H1 (cell line): ENCODE measurements around the gene FLRT2. TPM values are rescaled to one million over a fixed set of nuclear protein-coding genes. Genes with fewer than 3 reads are reported as not detected.

ENCODE experiments used
- CTCF ChIA-PET: fragments of 300-600 bp; sonication (Branson Sonifier 250); formaldehyde crosslinking; loops from one replicate; lab custom pipeline; 2021; ENCODE audit not compliant: partially characterized antibody; lab: Charles Lee
- POLR2A ChIA-PET: fragments of 300-600 bp; sonication (Branson Sonifier 250); formaldehyde crosslinking; loops from one replicate; lab custom pipeline; 2021; ENCODE audit warnings: inconsistent platforms; ENCODE audit not compliant: partially characterized antibody; lab: Charles Lee
- DNase-seq, 2 experiments: peaks; one replicate each; pipeline versions ENCODE4 v3.0.0 to v3.0.0-alpha.2; 2010 to 2022; ENCODE audit warnings: low spot score in 2 of 2, low read depth in 1 of 2, mixed read lengths in 1 of 2
- FAIRE-seq: peaks from 2 replicates; lab custom pipeline; 2011; peaks lifted over from hg19 to GRCh38; lab: Jason Lieb, UNC
- H2AFZ ChIP-seq: 2 replicates; pipeline ENCODE4 v1.8.1; 2012; ENCODE audit warnings: low read length, inconsistent platforms
- H2AK5ac ChIP-seq: 2 replicates; pipeline ENCODE4 v1.6.1; 2013; ENCODE audit warnings: low read depth, low read length
- H2BK120ac ChIP-seq: replicated peaks from 2 replicates; pipeline ENCODE3; 2013; ENCODE audit warnings: low read depth, low read length, inconsistent platforms
- H2BK12ac ChIP-seq: 2 replicates; pipeline ENCODE4 v1.6.1; 2013; ENCODE audit warnings: low read depth, low read length
- H2BK15ac ChIP-seq: 2 replicates; pipeline ENCODE4 v1.6.1; 2013; ENCODE audit warnings: low read length
- H2BK20ac ChIP-seq: 2 replicates; pipeline ENCODE4 v1.6.1; 2013; ENCODE audit warnings: low read length
- H2BK5ac ChIP-seq: 2 replicates; pipeline ENCODE4 v1.6.1; 2013; ENCODE audit warnings: low read depth, low read length
- H3K14ac ChIP-seq: 2 replicates; pipeline ENCODE4 v1.6.1; 2013; ENCODE audit warnings: inconsistent platforms; ENCODE audit not compliant: insufficient read length
- H3K18ac ChIP-seq: 2 replicates; pipeline ENCODE4 v1.6.1; 2013; ENCODE audit warnings: low read length; ENCODE audit errors: extremely low read depth
- H3K23ac ChIP-seq: 2 replicates; pipeline ENCODE4 v1.6.1; 2013; ENCODE audit warnings: inconsistent platforms; ENCODE audit not compliant: insufficient read length
- H3K23me2 ChIP-seq: 2 replicates; pipeline ENCODE4 v1.6.1; 2013; ENCODE audit warnings: low read depth, low read length
- H3K27ac ChIP-seq: 2 replicates; pipeline ENCODE4 v1.6.1; 2011; ENCODE audit warnings: low read depth, low read length, inconsistent platforms
- H3K27me3 ChIP-seq, 4 experiments: replicated peaks in 1 of 4; 1 replicate in 1 of 4; 2 replicates in 3 of 4; pipeline versions ENCODE4 v1.6.1 to v1.8.1; 2011 to 2013; ENCODE audit warnings: low read length in 3 of 4, mild to moderate bottlenecking in 3 of 4, inconsistent platforms in 2 of 4, mixed read lengths in 2 of 4, moderate library complexity in 1 of 4; ENCODE audit not compliant: control insufficient read depth in 3 of 4, insufficient read depth in 3 of 4; ENCODE audit errors: extremely low read depth in 1 of 4
- H3K36me3 ChIP-seq, 4 experiments: 2 replicates each; pipeline versions ENCODE4 v1.6.1 to v1.8.1; 2011 to 2013; ENCODE audit warnings: mild to moderate bottlenecking in 4 of 4, low read length in 3 of 4, moderate library complexity in 2 of 4, control low read depth in 1 of 4, inconsistent platforms in 1 of 4; ENCODE audit not compliant: insufficient read depth in 4 of 4, control insufficient read depth in 2 of 4
- H3K4ac ChIP-seq: replicated peaks from 2 replicates; pipeline ENCODE3; 2013; ENCODE audit warnings: low read length, low read depth, mixed read lengths, inconsistent platforms; ENCODE audit not compliant: insufficient read length
- H3K4me1 ChIP-seq, 4 experiments: replicated peaks in 1 of 4; 1 replicate in 1 of 4; 2 replicates in 3 of 4; pipeline versions ENCODE4 v1.6.1 to v1.8.1; 2011 to 2013; ENCODE audit warnings: low read length in 3 of 4, inconsistent platforms in 2 of 4, mixed read lengths in 1 of 4; ENCODE audit not compliant: insufficient read depth in 4 of 4, control insufficient read depth in 3 of 4
- H3K4me2 ChIP-seq, 2 experiments: 2 replicates each; pipeline versions ENCODE4 v1.6.1 to v1.8.1; 2011 to 2013; ENCODE audit warnings: low read depth in 2 of 2, low read length in 2 of 2, control low read depth in 1 of 2, inconsistent platforms in 1 of 2, mild to moderate bottlenecking in 1 of 2; ENCODE audit not compliant: insufficient read depth in 1 of 2
- H3K4me3 ChIP-seq, 4 experiments: fragments of 200-600, 300-600 bp in 1 of 4; sonication (generic), shearing (Covaris generic), sonication (Bioruptor Twin) in 1 of 4; 2 replicates each; pipeline versions ENCODE4 v1.5.1 to v1.8.1; 2011 to 2016; ENCODE audit warnings: low read length in 4 of 4, low read depth in 3 of 4, control low read depth in 2 of 4, inconsistent platforms in 2 of 4, mild to moderate bottlenecking in 2 of 4, mixed read lengths in 1 of 4, moderate library complexity in 1 of 4; ENCODE audit not compliant: insufficient read depth in 2 of 4; ENCODE audit errors: extremely low read depth in 1 of 4
- H3K56ac ChIP-seq: replicated peaks from 2 replicates; pipeline ENCODE3; 2013; ENCODE audit warnings: low read depth, mild to moderate bottlenecking, mixed read lengths, low read length, inconsistent platforms; ENCODE audit not compliant: insufficient read length
- H3K79me1 ChIP-seq: 2 replicates; pipeline ENCODE4 v1.6.1; 2013; ENCODE audit warnings: low read depth, low read length, control low read depth
- H3K79me2 ChIP-seq, 2 experiments: 2 replicates each; pipeline versions ENCODE4 v1.6.1 to v1.8.1; 2012 to 2013; ENCODE audit warnings: low read length in 2 of 2, mild to moderate bottlenecking in 2 of 2, inconsistent platforms in 1 of 2; ENCODE audit not compliant: insufficient read depth in 2 of 2, control insufficient read depth in 1 of 2
- H3K9ac ChIP-seq, 4 experiments: replicated peaks in 1 of 4; 1 replicate in 1 of 4; 2 replicates in 3 of 4; pipeline versions ENCODE4 v1.6.1 to v1.8.1; 2011 to 2013; ENCODE audit warnings: low read depth in 3 of 4, low read length in 3 of 4, control low read depth in 2 of 4, mild to moderate bottlenecking in 2 of 4, moderate library complexity in 2 of 4, inconsistent platforms in 1 of 4; ENCODE audit errors: extremely low read depth in 1 of 4
- H3K9me3 ChIP-seq, 2 experiments: 2 replicates each; pipeline versions ENCODE4 v1.6.1 to v1.8.1; 2012 to 2013; ENCODE audit warnings: mild to moderate bottlenecking in 2 of 2, moderate library complexity in 2 of 2, control low read depth in 1 of 2, inconsistent platforms in 1 of 2, low read depth in 1 of 2, low read length in 1 of 2, mixed read lengths in 1 of 2; ENCODE audit not compliant: insufficient read depth in 2 of 2
- H4K20me1 ChIP-seq, 2 experiments: replicated peaks in 1 of 2; 2 replicates each; pipeline versions ENCODE3 to v1.8.1; 2011 to 2013; ENCODE audit warnings: inconsistent platforms in 2 of 2, low read length in 2 of 2, mild to moderate bottlenecking in 1 of 2; ENCODE audit not compliant: insufficient read depth in 2 of 2, control insufficient read depth in 1 of 2
- H4K5ac ChIP-seq: 2 replicates; pipeline ENCODE4 v1.6.1; 2013; ENCODE audit warnings: low read length, low read depth, mixed read lengths, inconsistent platforms; ENCODE audit not compliant: insufficient read length
- H4K8ac ChIP-seq: 2 replicates; pipeline ENCODE4 v1.8.0; 2013; ENCODE audit warnings: mild to moderate bottlenecking, moderate library complexity, low read length, inconsistent platforms; ENCODE audit not compliant: insufficient read depth; ENCODE audit errors: extremely low read depth
- H4K91ac ChIP-seq: replicated peaks from 2 replicates; pipeline ENCODE3; 2013; ENCODE audit warnings: low read length, mixed read lengths, inconsistent platforms; ENCODE audit not compliant: insufficient read length
- BRCA1 ChIP-seq: IDR thresholded peaks from 2 replicates; pipeline ENCODE4 v1.6.1; 2012; ENCODE audit warnings: low read depth, low read length, improper control_type of control experiment
- EP300 ChIP-seq, 2 experiments: IDR thresholded peaks; 1 replicate in 1 of 2; 2 replicates in 1 of 2; pipeline ENCODE4 v1.6.1; 2011 to 2012; ENCODE audit warnings: low read depth in 2 of 2, low read length in 2 of 2, mild to moderate bottlenecking in 2 of 2, borderline replicate concordance in 1 of 2, inconsistent platforms in 1 of 2, moderate library complexity in 1 of 2
- GTF2F1 ChIP-seq: IDR thresholded peaks from 2 replicates; pipeline ENCODE4 v1.6.1; 2012; ENCODE audit warnings: low read depth, low read length, improper control_type of control experiment, borderline replicate concordance
- HDAC2 ChIP-seq, 2 experiments: fragments of 300-600 bp in 1 of 2; sonication (generic) in 1 of 2; IDR thresholded peaks; 2 replicates each; pipeline ENCODE4 v1.6.1; 2011 to 2012; ENCODE audit warnings: low read depth in 2 of 2, low read length in 2 of 2, mild to moderate bottlenecking in 2 of 2, moderate library complexity in 2 of 2, borderline replicate concordance in 1 of 2, inconsistent platforms in 1 of 2
- POLR2AphosphoS5 ChIP-seq: IDR thresholded peaks from 2 replicates; pipeline ENCODE4 v1.6.1; 2011; ENCODE audit warnings: low read depth, low read length
- RAD21 ChIP-seq, 2 experiments: IDR thresholded peaks in 1 of 2; conservative IDR thresholded peaks in 1 of 2; 2 replicates each; pipeline ENCODE4 v1.6.1; 2011; ENCODE audit warnings: low read depth in 2 of 2, low read length in 2 of 2, improper control_type of control experiment in 1 of 2, inconsistent platforms in 1 of 2, mild to moderate bottlenecking in 1 of 2, moderate library complexity in 1 of 2
- RBBP5 ChIP-seq: IDR thresholded peaks from 2 replicates; pipeline ENCODE4 v1.7.1; 2012; ENCODE audit warnings: low read depth, mild to moderate bottlenecking, inconsistent platforms, low read length, moderate library complexity, borderline replicate concordance
- SP1 ChIP-seq: IDR thresholded peaks from 2 replicates; pipeline ENCODE4 v1.6.1; 2011; ENCODE audit warnings: low read depth, low read length
- SP2 ChIP-seq: IDR thresholded peaks from 2 replicates; pipeline ENCODE4 v1.6.1; 2012; ENCODE audit warnings: mild to moderate bottlenecking, low read length, inconsistent platforms
- SRF ChIP-seq: IDR thresholded peaks from 2 replicates; pipeline ENCODE4 v1.6.1; 2011; ENCODE audit warnings: mild to moderate bottlenecking, low read depth, low read length, moderate library complexity
- WGBS, 2 experiments: shearing (Covaris generic) in 1 of 2; methylation state at CpG; one replicate each; pipeline versions ENCODE4 v1.1.6 to v1.1.7; 2013 to 2015; ENCODE audit warnings: low lambda C conversion rate in 2 of 2, mixed read lengths in 2 of 2, inconsistent platforms in 1 of 2, low coverage in 1 of 2, missing lambda C conversion rate in 1 of 2; ENCODE audit not compliant: insufficient replicate concordance in 2 of 2, insufficient coverage in 1 of 2, insufficient read length in 1 of 2; ENCODE audit errors: extremely low coverage in 1 of 2, missing lambda C conversion rate in 1 of 2; 5-methylcytosine and 5-hydroxymethylcytosine counted together
- polyA plus RNA-seq, 7 experiments: library from polyadenylated mRNA; depleted of rRNA in 3 of 7; stranded (reverse) in 5 of 7; unstranded in 2 of 7; fragments of >200 nt in 5 of 7; fragments of 200-250 nt in 2 of 7; gene quantifications; 1 replicate in 5 of 7; 2 replicates in 1 of 7; 4 replicates in 1 of 7; pipeline versions ENCODE4 v1.2.1 to v1.2.3, GENCODE V29; 2011 to 2013; ENCODE audit warnings: missing spikeins in 2 of 7, mixed read lengths in 2 of 7
- total RNA-seq: library from RNA; stranded (reverse); fragmentation: NEBNext Ultra II Directional; extraction: Animal tissue kit (Norgen Biotek cat#: 25700); gene quantifications from 2 replicates; pipeline ENCODE4 v1.2.1, GENCODE V29; 2021

The FLRT2 gene
- total and polyA plus RNA-seq, 2 of the 8 experiments (the other 6 are each of a cell fraction or from before 2014, with no cell fraction given) = 2.4 to 6.9 TPM

GRCh38 chr14:85701763-85702162 is 171.8 kb downstream of the FLRT2 start:
- Histone ChIP-seq H2BK15ac (no peak overlapping the region), H2AFZ (no peak overlapping the region), H3K79me2 (no peaks in the 10 kb centered on the region)

More at GRCh38 chr14:85701763-85702162, 171.8 kb downstream of the FLRT2 start:
- Histone ChIP-seq H3K4me1 (no peaks in the 10 kb centered on the region), H3K9me3 (no peaks in the 10 kb centered on the region), H3K14ac (no peak overlapping the region), H3K27me3 (no peaks in the 10 kb centered on the region), H3K56ac (no peak overlapping the region), H4K8ac (no peak overlapping the region), H3K4me3 (no peak overlapping the region), H3K23ac (no peak overlapping the region), H3K23me2 (no peaks in the 10 kb centered on the region), H4K5ac (no peak overlapping the region), H3K9ac (no peak overlapping the region), H2BK20ac (no peak overlapping the region), H3K79me1 (no peaks in the 10 kb centered on the region), H2BK120ac (no peak overlapping the region), H2BK5ac (no peak overlapping the region), H4K91ac (no peak overlapping the region), H4K20me1 (no peaks in the 10 kb centered on the region), H3K4me2 (no peak overlapping the region), H3K18ac (no peak overlapping the region), H2AK5ac (no peak overlapping the region), H3K36me3 (no peaks in the 10 kb centered on the region), H2BK12ac (no peak overlapping the region), H3K27ac (no peak overlapping the region), H3K4ac (no peak overlapping the region)
- CTCF ChIA-PET = interaction anchor here (0.6 to 1.6 kb wide), 5 partner anchors 19 to 1099 kb away, joined by 3 to 4 read pairs (median 3); no protein-coding TSS in a partner anchor
- no peak for FAIRE-seq
- POLR2A ChIA-PET = no interaction called here
- DNase-seq = no peak
- WGBS, 2 experiments = 94% methylated on average over 3 of the region's 3 CpGs; no CpG with 5 or more reads in 1 of the 2 experiments
- TF ChIP-seq HDAC2 (IDR thresholded peaks at IDR 0.05; ENCODE audit: borderline replicate concordance in 1 of 2, low read depth in 2 of 2, low read length in 2 of 2) (no peak), POLR2AphosphoS5 (no peak), GTF2F1 (no peak), EP300 (IDR thresholded peaks at IDR 0.05; ENCODE audit: borderline replicate concordance in 1 of 2, low read depth in 2 of 2, low read length in 2 of 2) (no peak), BRCA1 (no peak), SP1 (no peak), SP2 (no peak), SRF (no peak), RAD21 (IDR thresholded peaks at IDR 0.05 in 1 of 2, conservative IDR thresholded peaks at IDR 0.05 in 1 of 2; ENCODE audit: low read depth in 2 of 2, low read length in 2 of 2) (no peak), RBBP5 (no peak)
